ENCODE measurements around the gene EDA. TPM values are rescaled to one million over a fixed set of nuclear protein-coding genes. Genes with fewer than 3 reads are reported as not detected.

EDA gene
- total RNA-seq, 1 donor from 2014 or later: 3.0 TPM

GRCh38 chrX:70009970-70010369 is 394.1 kb downstream of the EDA start:
- Mint-ChIP-seq H3K27ac (no peak overlapping the region), H3K4me3 (ENCODE audit: low read depth) (no peak overlapping the region), H3K36me3 (ENCODE audit: insufficient read depth) (no peaks in the 10 kb centered on the region), H3K27me3 (no peaks in the 10 kb centered on the region), H3K9me3 (ENCODE audit: low read depth) (peaks cover 25% of the 10 kb centered on the region), H3K4me1 (ENCODE audit: low read depth) (no peaks in the 10 kb centered on the region)
- no peak for TF ChIP-seq CTCF (IDR thresholded peaks at IDR 0.05; ENCODE audit: unreplicated experiment)
- DNase-seq (ENCODE audit: low spot score, unreplicated experiment): no peak

- Mint-ChIP-seq H3K4me1 (ENCODE audit: low read depth) (no peaks in the 10 kb centered on the region), H3K27ac (no peak overlapping the region), H3K9me3 (ENCODE audit: low read depth) (peaks cover 32% of the 10 kb centered on the region), H3K4me3 (ENCODE audit: low read depth) (no peak overlapping the region), H3K27me3 (no peaks in the 10 kb centered on the region), H3K36me3 (ENCODE audit: insufficient read depth) (no peaks in the 10 kb centered on the region)
- TF ChIP-seq CTCF (IDR thresholded peaks at IDR 0.05; ENCODE audit: unreplicated experiment): no peak
- DNase-seq (ENCODE audit: low spot score, unreplicated experiment): no peak
Observed at GRCh38 chrX:70012756-70013155, 396.8 kb downstream of the EDA start.

- peaks cover 42% of the 10 kb centered on the region for H3K9me3 Mint-ChIP-seq (ENCODE audit: low read depth)
Observed at GRCh38 chrX:70013466-70014381, 397.8 kb downstream of the EDA start.

GRCh38 chrX:70016513-70016912 is 400.6 kb downstream of the EDA start:
- Mint-ChIP-seq H3K27me3 (no peaks in the 10 kb centered on the region), H3K36me3 (ENCODE audit: insufficient read depth) (peaks cover 1% of the 10 kb centered on the region), H3K27ac (no peak overlapping the region), H3K4me1 (ENCODE audit: low read depth) (no peaks in the 10 kb centered on the region), H3K4me3 (ENCODE audit: low read depth) (no peak overlapping the region), H3K9me3 (ENCODE audit: low read depth) (peaks cover 49% of the 10 kb centered on the region)
- no peak for DNase-seq (ENCODE audit: low spot score, unreplicated experiment)
- TF ChIP-seq CTCF (IDR thresholded peaks at IDR 0.05; ENCODE audit: unreplicated experiment): no peak

More at GRCh38 chrX:70013466-70014381, 397.8 kb downstream of the EDA start:
- Mint-ChIP-seq H3K36me3 (ENCODE audit: insufficient read depth) (no peaks in the 10 kb centered on the region), H3K27ac (no peak overlapping the region), H3K4me3 (ENCODE audit: low read depth) (no peak overlapping the region), H3K4me1 (ENCODE audit: low read depth) (no peaks in the 10 kb centered on the region), H3K27me3 (no peaks in the 10 kb centered on the region)
- TF ChIP-seq CTCF (IDR thresholded peaks at IDR 0.05; ENCODE audit: unreplicated experiment): no peak
- DNase-seq (ENCODE audit: low spot score, unreplicated experiment): no peak

- Mint-ChIP-seq H3K9me3 (ENCODE audit: low read depth) (peaks cover 23% of the 10 kb centered on the region), H3K4me1 (ENCODE audit: low read depth) (peaks cover 1% of the 10 kb centered on the region), H3K27me3 (no peaks in the 10 kb centered on the region), H3K27ac (no peak overlapping the region), H3K4me3 (ENCODE audit: low read depth) (no peak overlapping the region), H3K36me3 (ENCODE audit: insufficient read depth) (peaks cover 1% of the 10 kb centered on the region)
- no peak for TF ChIP-seq CTCF (IDR thresholded peaks at IDR 0.05; ENCODE audit: unreplicated experiment)
- no peak for DNase-seq (ENCODE audit: low spot score, unreplicated experiment)
Observed at GRCh38 chrX:70022616-70023015, 406.7 kb downstream of the EDA start.
